Mucosa of descending colon (tissue), 3 donors: ENCODE data around the gene CNOT6L. TPM values are rescaled to one million over a fixed set of nuclear protein-coding genes. Genes with fewer than 3 reads are reported as not detected.

ENCODE experiments used
- ATAC-seq: fragments of 200-7000 bp; cut with Tn5 transposase; one replicate; pipeline ENCODE4 v1.9.1; 2020; ENCODE audit warnings: mild to moderate bottlenecking, moderate library complexity
- DNase-seq, 3 donors: peaks; one replicate each; pipeline ENCODE4 v3.0.0-alpha.2; 2020
- H3K36me3 ChIP-seq: fragments of 200-600 bp; one replicate; pipeline ENCODE4 v1.8.0; 2021; ENCODE audit warnings: low read depth, mild to moderate bottlenecking
- H3K4me1 ChIP-seq: fragments of 200-600 bp; one replicate; pipeline ENCODE4 v1.8.0; 2021; ENCODE audit warnings: low read depth, mild to moderate bottlenecking
- H3K4me3 ChIP-seq: fragments of 200-600 bp; one replicate; pipeline ENCODE4 v1.8.0; 2021; ENCODE audit warnings: mild to moderate bottlenecking
- H3K9me3 ChIP-seq: fragments of 200-600 bp; one replicate; pipeline ENCODE4 v1.8.0; 2021; ENCODE audit warnings: mild to moderate bottlenecking
- intact Hi-C, 2 donors: fragments of 100-400 bp; cut with DNase I in 1 of 2; cut with micrococcal nuclease in 1 of 2; formaldehyde crosslinking; loops; one replicate each; pipeline versions ENCODE4 v1.11.0 to v1.11.1; 2022; cut with DNase I, micrococcal nuclease
- total RNA-seq, 3 donors: library from RNA; stranded (reverse); fragmentation: NEBNext Ultra II Directional in 2 of 3; extraction: Animal tissue kit (Norgen Biotek cat#: 25700) in 2 of 3; gene quantifications; one replicate each; pipeline versions ENCODE4 v1.2.1 to v1.2.4, GENCODE V29; 2021 to 2023
- TF ChIP-seq, protein P1 (sequence below): fragments of 200-600 bp; IDR thresholded peaks from one replicate; pipeline ENCODE4 v1.8.0; 2022; ENCODE audit warnings: antibody characterized with exemption, mild to moderate bottlenecking
- donor health status: DM: no; HTN: no; CAD: no; lungs with moderate emphysema.
- donor health status: DM: no; HTN: no; CAD: no.
- donor health status: DM: no; HTN: yes; CAD: no.

Gene CNOT6L
- total RNA-seq, 3 donors from 2014 or later, result 38.5 to 51.0 (median 42.7) TPM

DNA sequence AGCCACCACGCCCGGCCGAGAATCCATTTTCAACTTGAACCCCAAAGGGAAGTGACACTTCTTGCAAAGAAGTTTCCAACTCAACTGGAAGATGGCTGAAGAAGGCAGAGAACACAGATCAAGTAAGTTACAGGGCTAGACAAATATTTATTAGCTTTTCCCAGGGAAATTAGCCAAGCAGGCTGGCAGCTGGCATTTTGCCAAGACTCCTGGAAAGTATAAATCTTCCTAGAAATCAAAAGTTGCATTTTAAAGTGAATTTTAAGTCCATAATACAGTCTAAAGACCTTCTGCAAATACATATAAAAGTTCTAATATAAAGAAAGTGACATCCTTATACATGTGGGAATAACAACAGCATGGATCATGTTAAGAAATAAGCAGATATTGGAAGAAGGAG lies 40.1 kb upstream of the CNOT6L start:
- intact Hi-C loops, result no loop called here
- no peaks in the 10 kb centered on the region for H3K9me3 ChIP-seq
- H3K4me1 ChIP-seq, result peaks cover 9% of the 10 kb centered on the region
- ATAC-seq (no peak), DNase-seq (no peak)
- TF ChIP-seq, protein P1, sequence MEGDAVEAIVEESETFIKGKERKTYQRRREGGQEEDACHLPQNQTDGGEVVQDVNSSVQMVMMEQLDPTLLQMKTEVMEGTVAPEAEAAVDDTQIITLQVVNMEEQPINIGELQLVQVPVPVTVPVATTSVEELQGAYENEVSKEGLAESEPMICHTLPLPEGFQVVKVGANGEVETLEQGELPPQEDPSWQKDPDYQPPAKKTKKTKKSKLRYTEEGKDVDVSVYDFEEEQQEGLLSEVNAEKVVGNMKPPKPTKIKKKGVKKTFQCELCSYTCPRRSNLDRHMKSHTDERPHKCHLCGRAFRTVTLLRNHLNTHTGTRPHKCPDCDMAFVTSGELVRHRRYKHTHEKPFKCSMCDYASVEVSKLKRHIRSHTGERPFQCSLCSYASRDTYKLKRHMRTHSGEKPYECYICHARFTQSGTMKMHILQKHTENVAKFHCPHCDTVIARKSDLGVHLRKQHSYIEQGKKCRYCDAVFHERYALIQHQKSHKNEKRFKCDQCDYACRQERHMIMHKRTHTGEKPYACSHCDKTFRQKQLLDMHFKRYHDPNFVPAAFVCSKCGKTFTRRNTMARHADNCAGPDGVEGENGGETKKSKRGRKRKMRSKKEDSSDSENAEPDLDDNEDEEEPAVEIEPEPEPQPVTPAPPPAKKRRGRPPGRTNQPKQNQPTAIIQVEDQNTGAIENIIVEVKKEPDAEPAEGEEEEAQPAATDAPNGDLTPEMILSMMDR, result no peak
- H3K36me3 ChIP-seq, result no peaks in the 10 kb centered on the region
- no peak overlapping the region for H3K4me3 ChIP-seq

DNA sequence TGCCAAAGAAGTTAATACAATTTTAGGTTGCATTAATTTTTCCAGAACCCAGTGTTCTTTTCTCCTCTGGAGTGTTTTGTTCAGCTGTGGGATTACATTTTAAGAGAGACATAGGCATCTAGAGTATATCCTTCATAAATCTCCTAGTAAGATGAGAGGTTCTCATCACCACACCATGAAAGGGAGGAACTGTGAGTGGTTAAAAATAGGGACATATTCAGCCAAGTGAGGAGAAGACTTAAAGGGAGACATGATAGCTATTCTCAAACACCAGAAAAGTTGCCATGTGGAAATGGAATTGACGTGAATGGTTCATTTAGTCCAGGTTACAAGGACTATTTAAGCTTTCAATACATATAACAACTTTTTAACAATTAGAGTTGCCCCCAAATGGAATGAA lies 37.0 kb upstream of the CNOT6L start:
- Histone ChIP-seq H3K4me1 (no peaks in the 10 kb centered on the region), H3K9me3 (no peaks in the 10 kb centered on the region), H3K4me3 (no peak overlapping the region), H3K36me3 (no peaks in the 10 kb centered on the region)
- ATAC-seq (no peak), DNase-seq (no peak)
- TF ChIP-seq, protein P1, result no peak
- intact Hi-C loops, result no loop called here

DNA sequence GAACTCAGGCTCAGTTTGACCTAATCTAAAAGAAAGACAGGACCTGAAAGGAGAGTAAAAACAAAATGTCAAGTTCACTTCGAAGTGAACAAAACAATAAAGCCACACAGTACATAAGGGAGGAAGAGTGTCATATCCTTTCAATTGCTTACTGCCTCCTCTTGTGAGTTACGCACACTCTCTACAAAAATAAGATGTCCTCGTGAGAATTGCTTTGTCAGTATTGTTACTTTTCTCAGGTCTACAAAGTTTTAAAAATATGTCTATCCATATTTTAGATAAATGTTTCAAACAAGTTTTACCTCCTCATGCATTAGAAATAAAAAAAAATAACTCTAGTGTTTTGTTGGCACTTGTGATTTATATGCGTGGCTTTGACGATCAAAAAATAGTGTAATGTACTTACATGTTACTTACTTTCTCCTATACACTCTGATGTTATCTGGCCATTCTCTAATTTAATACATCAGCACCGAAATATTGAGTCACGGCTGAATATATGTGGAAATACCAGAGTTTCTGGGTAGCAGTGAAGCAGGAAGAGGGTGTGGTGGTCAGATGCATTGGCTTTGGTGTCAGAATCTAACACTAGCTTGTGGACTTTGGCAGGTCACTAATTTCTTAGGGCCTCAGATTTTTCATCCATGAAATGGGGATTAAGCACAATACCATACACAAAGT lies 35.4 kb upstream of the CNOT6L start:
- H3K4me1 ChIP-seq, result no peaks in the 10 kb centered on the region
- DNase-seq (no peak), ATAC-seq (peak; percentile 72)
- H3K9me3 ChIP-seq, result no peaks in the 10 kb centered on the region
- no peak overlapping the region for H3K4me3 ChIP-seq
- no peaks in the 10 kb centered on the region for H3K36me3 ChIP-seq
- TF ChIP-seq, protein P1, result no peak
- intact Hi-C loops, result no loop called here

DNA sequence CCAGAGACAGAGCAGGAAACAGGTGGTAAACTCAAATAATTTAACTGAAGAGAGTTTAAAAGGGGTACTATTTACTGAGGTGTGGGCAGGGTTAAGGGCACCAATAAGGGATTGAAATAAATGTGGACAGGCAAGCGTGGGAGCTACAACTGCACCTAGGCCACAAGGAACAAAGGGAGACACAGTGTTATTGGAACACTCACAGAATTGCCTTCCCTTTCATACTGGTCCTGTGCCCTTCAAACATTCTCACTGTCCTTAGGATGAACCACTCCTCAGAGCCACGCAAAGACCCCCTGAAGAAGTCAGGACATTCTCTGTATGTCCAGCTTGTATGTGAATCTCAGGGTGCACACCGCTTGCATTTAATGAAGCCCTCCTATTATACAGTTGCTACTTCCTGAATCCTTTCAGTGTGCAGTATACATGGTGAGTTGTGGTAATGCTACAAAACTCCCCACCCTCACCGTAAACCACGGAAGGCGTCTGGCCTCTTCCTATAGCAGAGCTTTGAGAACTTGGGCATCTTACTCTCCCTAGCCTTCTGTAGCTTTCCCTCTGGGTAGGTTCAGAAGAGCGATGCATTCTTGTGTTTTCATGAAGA lies 33.8 kb upstream of the CNOT6L start:
- ATAC-seq (peak; percentile 88), DNase-seq (peak in 1 of 3 donors; percentile 39)
- no peaks in the 10 kb centered on the region for H3K9me3 ChIP-seq
- no peaks in the 10 kb centered on the region for H3K4me1 ChIP-seq
- no peaks in the 10 kb centered on the region for H3K36me3 ChIP-seq
- intact Hi-C loops, result no loop called here
- TF ChIP-seq, protein P1, result no peak
- H3K4me3 ChIP-seq, result no peak overlapping the region

DNA sequence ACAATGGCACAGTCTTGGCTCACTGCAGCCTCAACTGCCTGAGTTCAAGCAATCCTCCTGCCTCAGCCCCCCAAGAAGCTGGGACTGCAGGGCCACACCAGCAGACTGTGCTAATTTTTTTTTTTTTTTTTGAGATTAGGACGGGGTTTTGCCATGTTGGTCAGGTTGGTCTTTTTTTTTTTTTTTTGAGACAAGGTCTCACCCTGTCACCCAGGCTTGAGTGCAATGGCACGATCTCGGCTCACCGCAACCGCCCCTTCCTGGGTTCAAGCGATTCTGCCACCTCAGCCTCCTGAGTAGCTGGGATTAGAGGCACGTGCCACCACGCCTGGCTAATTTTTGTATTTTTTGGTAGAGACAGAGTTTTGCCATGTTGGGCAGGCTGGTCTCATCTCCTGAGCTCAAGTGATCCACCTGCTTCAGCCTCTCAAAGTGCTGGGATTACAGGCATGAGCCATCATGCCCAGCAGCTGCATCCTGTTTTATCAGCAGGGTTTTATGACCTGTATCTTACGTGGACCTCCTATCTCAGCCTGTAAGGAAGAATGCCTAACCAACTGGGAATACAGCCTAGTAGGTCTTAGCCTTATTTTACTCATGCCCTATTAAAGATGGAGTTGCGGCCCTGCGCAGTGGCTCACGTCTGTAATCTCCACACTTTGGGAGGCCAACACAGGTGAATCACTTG lies 30.3 kb upstream of the CNOT6L start:
- H3K4me3 ChIP-seq, result no peak overlapping the region
- intact Hi-C loops, result no loop called here
- H3K36me3 ChIP-seq, result no peaks in the 10 kb centered on the region
- DNase-seq, result no peak
- no peak for ATAC-seq
- TF ChIP-seq, protein P1, result no peak
- H3K9me3 ChIP-seq, result no peaks in the 10 kb centered on the region
- H3K4me1 ChIP-seq, result no peaks in the 10 kb centered on the region
